Measurements from ENCODE around the gene PRRX2.

DNA sequence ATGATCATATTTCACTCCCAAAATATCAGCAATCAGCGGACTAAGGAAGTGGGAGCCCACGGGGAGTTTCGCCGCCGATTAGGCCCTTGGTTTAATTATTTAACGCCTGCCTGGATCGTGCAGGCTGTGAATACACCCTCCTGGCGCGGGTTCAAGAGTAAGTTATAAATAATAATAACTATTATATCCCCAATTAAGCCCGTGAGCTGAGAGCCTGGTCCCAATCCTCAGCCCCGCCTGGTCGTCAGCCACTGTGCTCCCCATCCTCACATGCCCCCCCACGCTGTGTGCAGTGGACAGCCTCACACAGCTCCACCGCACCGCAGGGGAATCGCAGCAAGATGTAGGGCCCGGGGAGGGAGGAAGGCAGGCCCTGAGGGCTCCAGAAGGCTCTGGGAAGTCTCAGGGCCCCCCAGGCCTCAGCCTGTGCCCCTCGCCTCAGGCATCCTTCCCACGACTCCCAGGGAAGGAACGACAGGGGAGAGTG is 10.8 kb upstream of the PRRX2 start:
- TF ChIP-seq, protein P1, sequence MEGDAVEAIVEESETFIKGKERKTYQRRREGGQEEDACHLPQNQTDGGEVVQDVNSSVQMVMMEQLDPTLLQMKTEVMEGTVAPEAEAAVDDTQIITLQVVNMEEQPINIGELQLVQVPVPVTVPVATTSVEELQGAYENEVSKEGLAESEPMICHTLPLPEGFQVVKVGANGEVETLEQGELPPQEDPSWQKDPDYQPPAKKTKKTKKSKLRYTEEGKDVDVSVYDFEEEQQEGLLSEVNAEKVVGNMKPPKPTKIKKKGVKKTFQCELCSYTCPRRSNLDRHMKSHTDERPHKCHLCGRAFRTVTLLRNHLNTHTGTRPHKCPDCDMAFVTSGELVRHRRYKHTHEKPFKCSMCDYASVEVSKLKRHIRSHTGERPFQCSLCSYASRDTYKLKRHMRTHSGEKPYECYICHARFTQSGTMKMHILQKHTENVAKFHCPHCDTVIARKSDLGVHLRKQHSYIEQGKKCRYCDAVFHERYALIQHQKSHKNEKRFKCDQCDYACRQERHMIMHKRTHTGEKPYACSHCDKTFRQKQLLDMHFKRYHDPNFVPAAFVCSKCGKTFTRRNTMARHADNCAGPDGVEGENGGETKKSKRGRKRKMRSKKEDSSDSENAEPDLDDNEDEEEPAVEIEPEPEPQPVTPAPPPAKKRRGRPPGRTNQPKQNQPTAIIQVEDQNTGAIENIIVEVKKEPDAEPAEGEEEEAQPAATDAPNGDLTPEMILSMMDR (IDR thresholded peaks at IDR 0.05) = no peak
- TF ChIP-seq POLR2A (IDR thresholded peaks at IDR 0.05) = no peak
